HG03460 (cell line): Measurements from ENCODE around the gene AFAP1.

Experiments used
- ATAC-seq: cut with Tn5 transposase; IDR thresholded peaks from one replicate; pipeline ENCODE4 v1.9.1; 2021; ENCODE audit not compliant: unreplicated experiment

The AFAP1 gene

DNA sequence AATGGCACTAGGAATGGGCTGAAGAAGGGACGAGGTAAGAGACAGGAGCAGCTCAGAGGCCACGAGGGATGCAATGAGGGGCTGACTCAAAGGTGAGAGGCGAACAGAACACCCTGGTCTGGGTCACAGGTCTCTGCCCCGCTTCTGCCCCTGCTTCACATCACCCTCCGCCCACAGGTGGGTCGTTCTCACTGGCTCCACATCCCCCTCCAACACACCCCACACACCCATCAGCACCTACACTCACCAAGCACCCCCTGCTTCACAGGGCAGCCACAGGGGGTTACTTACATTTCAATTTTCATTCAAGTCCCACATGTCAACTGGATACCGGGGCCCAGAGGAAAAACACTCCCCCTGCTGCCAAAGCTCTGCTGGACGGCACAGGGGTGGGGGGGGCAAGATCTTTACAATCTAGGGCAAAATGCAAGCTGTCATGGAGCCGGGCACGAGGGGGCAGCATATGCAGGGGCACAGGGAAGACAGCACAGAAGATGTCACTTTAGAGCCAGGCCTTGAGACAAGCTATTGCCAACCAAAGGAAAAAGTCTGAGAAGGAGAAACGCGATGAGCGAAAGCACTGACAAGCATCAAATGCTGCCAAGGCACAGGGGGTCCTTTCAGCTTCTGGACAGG lies 94.0 kb downstream of the AFAP1 start:
- ATAC-seq = no peak

DNA sequence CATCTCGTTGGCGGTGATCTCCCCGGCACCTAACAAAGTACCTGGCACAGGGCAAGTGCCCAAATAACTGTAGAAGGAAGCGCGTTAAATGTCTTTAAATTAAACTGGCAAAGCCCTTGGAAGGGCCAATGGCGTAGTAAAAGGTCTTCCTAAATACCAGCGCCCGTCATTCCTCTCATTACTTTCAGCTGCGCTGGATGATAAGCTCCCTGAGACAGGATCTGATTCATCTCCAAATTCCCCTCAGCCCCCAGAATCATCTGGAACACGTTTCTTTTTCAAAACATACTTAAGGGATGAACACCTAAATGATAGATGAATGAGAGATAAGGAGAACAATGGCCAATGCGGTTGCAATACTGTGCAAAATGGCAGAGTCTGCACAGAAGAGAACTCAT lies 95.1 kb downstream of the AFAP1 start:
- no peak for ATAC-seq

DNA sequence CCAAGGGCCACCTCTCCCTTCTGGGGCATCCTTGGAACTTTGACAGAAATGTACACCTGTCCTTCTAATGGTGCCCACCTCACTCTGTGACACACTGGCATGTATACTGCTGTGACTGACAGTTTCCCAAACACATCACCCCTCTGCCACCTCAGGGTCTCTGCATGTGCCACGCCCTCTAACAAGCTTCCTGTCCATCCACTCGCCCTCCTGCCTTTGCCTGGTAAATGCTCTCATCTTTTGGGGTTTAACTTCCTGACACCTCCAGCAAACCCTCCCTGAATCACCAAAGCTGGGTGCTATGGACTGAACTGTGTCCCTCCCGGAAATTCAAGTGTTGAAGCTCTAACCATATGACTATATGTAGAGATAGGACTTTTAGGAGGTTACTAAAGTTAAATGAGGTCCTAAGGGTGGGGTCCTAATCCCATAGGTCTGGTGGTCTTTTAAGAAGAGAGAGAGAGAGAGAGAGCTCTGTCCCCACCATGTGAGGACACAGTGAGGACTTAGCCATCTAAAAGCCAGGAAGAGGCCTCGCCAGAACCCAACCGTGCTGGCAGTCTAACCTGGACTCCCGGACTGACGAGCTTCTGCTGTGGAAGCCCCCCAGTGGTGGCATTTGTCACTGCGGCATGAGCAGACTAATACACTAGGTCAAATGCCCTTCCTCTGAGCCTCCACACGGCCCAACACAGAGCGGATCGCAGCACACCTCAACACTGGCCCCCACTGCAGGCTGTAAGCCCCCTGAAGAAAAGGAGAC lies 95.6 kb downstream of the AFAP1 start:
- no peak for ATAC-seq

DNA sequence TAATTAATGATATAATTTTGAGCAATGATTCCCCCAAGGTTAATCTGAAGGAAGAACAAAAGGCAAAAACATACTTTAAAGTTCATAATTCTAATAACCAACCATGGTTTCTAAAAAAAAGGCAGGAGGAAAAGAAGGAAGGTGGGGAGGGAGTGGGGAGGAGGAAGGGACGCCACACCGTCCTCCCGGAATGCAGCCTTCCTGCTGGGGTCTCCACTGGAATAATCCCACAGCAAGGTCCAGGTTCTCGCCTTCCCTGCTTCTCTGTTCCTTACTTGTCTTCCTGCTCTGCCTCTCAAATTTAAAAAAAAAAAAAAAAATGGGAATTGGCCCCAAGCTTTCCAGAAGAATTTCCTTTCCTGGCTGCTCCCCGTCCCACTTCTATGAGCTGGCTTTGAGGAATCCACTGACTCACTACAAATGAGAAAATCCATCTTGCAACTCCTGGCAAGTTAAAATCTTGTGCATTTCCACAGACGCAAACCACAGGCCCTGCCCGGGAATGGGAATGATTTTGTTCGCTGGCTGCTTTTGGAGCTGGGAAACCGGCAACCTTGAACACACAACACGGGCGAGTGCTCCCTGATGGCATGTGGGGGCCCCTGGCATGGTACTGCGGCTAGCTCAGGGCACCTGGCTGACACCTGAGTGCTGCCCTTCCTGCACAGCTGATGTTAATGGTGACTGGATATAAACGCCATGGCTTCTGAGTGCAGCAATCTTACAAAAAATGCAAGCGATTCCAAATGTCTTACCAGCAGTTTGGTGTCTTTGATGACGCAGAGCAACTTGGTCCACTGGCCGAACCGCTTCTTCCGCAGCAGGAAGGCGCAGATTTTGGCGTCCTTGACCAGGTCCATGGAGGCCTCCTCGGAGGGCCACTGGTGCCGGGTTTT lies 97.0 kb downstream of the AFAP1 start:
- ATAC-seq = no peak

DNA sequence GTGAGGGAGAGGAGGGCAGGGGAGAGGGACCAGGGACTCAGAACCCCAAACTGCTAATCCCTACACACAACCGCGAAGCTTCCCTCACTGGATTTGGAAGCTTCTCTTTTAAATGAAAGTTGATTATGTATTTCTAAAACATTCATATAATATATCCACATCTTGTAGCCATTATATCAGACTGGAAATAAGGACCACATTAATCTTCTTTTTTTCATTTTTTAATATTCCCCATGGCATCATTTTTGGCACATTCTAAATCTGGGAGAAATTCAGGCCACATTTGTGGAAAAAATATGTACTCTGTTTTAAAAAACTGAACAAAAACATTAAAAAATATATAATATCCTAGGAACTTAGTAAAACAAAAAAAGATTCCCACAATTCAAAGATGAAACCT lies 97.8 kb downstream of the AFAP1 start:
- no peak for ATAC-seq

DNA sequence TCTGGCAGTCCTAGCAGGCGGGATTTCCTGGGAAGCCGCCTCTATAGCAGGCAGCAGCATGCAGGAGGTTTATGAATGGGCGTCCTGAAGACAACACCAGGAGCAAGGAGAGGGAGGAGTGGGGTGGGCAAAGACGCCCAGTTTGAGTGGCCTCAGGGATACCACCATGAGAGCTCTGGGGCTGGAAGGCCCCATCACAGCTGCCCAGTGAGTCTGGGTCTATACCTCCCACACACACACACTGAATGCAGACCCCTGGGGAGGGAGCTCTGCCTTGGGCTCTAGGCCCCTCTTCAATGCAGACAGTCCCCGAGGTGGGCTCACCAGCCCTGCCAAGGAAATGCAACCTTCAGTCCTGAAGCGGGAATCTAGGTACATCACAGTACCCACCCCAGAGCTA lies 98.6 kb downstream of the AFAP1 start:
- ATAC-seq = no peak

DNA sequence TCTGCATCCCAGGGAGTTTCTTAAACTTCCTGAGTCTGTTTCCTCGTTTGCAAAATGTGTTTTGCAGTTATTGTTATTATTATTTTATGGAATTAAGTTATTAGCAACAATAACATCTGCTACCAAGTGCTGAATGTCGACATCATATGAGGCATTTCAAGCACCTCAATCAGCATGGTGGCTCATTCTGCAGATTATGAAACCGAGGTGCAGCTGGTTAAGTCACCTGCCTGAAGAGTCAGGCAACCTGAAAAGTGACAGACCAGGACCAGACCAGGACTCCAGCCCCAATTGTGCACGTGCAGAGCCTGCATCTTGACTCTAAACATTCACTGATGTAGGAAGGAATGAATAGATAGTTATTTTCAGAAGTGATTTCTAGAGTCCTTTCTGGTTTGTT lies 99.8 kb downstream of the AFAP1 start:
- ATAC-seq = no peak

DNA sequence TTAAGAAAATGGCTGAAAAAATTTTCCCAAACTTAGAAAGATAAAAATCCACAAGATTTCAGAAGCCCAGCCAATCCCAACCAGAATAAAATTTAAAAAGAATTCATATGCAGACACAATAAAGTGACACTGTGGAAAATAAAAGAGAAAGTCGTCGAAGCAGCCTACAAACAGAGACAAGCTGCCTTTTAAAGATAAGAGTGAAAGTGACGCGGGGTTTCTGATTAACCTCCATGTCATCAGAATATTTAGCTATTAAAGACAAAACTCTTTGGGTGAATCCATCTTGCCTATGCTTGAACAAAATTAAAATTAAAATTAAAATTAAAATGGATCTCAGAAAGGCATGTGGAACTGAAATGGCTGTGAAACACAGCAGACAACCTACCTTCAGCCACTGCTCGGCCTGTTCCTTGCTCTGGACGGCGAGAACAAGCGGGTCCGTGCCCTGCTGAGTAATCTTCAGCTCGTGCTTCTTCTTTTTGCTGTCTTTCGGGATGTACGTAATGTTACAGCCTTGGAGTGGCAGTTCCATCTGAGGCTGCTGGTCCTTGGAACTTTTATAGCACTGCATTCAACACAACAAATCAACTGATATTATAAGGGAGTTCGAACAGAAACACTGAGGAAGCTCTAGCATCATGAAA lies 101.4 kb downstream of the AFAP1 start:
- ATAC-seq = no peak

DNA sequence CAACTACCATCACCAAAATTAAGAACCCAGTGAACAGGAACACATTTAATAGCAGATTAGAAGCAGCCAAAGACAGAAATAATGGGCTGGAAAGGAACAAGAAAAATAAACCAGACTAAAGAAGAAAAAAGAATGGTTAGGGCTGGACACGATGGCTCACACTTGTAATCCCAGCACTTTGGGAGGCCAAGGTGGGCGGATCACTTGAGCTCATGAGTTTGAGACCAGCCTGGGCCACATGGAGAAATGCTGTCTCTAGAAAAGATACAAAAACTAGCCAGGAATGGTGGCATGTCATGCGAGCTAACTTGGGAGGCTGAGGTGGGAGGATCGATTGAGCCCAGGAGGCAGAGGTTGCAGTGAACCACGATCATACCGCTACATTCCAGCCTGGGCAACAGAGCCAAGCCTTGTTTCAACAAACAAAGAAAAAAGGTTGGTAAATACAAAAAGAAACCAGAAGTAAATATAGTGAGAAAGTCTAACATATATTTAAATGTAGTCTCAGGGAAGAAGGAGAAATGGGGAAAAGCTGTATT lies 102.0 kb downstream of the AFAP1 start:
- ATAC-seq = no peak

DNA sequence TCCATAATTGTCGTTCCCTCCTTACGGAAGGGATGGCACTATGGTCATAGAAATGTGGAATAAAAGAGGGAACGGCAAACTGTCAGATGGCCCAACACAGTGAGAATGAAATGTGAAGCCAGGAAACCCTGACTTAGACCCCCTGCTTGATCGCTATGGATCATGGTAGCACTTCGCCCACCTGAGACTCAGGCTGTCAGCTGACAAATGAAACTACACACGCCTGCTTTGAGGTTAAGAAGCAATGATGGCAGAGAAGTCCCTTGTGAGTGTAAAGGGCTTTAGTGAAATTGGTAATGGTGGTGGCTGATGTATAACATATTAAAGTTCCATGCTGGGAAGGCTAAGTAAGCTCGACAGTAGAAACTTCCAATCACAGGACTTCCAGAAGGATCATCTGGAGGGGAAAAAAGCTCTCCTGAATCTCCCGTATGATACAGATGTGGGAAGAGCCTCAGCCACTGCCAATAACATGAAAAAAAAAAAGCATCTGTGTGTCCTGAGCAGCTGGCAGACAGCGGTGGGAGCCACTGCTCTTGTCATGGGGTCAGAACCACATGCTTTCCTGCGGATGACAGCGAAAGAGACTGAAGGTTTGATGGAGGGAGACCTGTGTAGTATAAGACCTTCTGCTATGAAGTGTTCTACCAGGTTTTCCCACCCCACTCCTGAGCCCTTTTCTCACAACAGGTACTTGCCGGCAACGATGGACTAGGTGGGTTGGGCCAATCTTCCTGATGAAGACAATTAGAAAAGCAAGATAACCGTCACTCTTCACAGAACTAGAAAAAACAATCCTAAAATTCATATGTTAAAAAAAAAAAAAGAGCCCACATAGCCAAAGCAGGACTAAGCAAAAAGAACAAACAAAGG lies 107.6 kb downstream of the AFAP1 start:
- no peak for ATAC-seq

DNA sequence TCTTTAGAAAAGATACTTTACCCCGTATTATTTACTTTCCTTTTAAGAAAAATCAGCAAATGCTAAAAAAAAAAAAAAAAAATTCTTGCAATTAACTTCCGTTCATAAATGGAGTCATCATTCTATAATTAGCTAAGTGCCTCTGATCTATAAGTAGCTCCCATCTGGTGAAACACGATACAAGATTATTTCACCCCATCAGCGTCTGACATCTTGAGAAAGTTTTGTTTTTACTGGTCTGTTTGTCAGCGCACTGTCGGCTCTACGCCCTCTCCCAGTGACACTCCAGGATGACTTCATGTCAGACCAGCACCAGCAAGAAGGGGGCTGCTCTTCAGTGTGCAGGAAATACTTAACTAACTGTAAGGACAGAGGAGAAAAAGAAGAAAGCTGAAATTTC lies 108.3 kb downstream of the AFAP1 start:
- ATAC-seq = no peak

DNA sequence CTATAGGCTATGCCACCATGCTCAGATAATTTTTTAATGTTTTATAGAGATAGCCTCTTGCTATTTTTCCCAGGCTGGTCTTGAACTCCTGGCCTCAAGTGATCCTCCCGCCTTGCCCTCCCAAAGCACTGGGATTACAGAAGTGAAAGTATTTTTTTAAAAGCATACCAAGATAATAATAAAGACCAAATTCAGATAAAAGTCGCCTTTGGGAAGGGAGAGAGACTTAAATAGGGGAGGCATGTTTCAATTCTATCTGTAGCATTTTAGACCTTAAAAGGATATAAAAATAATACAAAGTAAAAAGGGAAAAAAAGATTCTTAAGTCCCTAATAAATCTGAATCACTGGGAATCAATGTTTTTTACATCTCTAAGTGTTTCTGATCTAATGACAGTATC lies 108.9 kb downstream of the AFAP1 start:
- ATAC-seq = no peak

DNA sequence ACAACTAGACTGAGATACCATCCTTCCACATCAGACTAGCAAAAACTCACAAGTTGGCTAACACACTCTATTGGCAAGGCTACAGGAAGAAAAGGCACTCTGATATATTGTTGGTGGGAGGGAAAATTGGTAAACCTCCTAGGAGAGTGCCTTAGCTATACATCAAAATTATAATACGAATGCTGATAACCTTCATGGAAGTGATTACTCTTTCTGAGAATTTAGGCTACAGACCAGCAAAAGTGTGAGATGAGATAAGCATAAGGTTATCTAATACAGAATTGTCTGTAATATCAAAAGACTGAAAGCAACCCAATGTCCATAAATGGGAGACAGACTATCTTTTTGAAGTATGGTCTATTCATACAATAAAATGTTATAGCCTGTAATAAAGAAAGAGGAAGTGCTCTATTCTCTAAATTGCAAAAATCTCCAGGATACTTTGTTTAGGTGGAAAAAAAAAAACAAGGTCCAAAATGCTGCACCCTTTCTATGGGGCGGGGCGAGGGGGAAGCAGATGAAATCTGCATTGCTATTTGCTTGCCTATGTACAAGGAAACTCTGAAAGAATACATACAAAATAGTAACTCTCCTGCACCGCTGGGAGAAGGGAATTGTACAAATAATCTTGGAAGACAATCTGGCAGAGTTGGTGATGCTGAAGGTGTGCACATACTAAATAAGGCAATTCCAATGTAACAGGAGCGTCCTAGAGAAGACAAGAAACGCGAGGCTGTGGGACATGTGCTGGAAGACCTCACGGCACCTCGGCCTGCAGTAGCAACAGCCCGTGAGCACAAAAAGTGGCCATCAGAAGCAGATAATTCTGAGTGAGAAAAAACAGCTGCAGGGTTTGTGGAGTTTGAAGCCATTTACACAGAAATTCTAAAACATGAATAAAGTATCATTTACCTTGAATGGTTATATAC lies 109.7 kb downstream of the AFAP1 start:
- ATAC-seq = no peak

DNA sequence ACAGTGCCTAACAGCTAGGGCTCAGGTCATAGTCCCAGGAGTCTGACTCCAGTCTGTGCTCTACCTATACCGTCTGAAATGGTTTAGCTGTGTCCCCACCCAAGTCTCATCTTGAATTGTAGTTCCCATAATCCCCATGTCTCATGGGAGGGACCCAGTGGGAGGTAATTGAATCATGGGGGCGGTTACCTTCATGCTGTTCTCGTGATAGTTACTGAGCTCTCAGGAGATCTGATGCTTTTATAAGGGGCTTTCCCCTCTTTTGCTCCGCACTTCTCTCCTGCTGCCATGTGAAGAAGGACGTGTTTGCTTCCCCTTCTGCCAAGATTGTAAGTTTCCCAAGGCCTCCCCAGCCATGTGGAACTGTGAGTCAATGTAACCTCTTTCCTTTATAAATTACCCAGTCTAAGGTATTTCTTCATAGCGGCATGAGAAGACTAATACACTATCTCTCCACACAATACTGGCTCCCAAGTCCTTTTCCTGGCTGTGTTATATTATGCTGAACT lies 110.8 kb downstream of the AFAP1 start:
- no peak for ATAC-seq

DNA sequence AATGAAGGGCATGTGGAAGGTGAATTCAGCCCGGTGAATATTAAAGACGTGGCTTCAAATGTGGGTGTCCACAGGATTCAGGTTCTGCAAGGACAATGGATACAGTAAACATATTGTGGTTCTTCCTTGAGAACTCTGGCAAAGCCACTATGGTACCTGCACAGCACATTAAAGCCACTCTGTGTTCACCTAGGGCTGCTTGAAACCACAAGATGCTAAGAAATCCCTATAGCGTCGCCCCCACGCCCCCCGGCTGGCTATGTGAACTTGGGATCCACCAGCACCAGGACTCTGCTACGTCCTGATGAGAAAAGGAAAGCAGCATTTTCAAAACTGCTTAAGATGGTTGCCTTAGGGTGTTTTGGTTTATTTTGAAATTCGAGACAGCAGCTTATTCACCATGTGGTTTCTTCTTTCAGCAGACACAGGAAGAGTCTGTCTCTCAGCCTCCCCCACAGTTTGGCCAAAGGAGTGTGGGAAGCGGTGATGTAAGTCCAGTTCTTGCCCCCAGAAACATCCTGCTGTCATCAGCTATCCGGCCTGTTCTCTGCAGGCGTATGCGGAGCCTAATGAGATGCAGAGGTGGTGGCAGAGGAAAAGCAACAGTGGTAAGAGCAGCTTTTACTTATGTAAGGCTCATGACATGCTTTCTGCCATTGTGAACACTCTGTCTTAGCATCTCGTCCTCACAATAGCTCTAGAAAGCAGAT lies 111.5 kb downstream of the AFAP1 start:
- no peak for ATAC-seq

DNA sequence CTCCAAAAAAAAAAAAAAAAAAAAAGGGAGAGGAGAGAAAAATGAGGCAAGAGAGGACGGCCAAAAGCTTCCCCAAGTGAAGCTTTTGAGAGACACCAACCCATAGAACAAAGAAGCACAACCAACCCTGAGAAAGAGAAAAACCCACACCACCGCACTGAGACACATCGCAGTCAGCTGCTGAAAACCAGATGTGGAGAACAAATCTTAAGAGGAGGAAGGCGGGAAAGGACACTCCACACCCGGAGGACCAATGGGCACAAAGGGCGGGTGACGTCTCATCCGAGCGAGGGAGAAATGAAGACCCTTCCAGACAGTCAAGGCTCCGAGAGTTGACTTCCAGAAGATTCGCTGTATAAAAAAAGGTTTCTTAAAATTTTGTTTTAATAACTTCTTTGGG lies 112.1 kb downstream of the AFAP1 start:
- ATAC-seq = no peak

DNA sequence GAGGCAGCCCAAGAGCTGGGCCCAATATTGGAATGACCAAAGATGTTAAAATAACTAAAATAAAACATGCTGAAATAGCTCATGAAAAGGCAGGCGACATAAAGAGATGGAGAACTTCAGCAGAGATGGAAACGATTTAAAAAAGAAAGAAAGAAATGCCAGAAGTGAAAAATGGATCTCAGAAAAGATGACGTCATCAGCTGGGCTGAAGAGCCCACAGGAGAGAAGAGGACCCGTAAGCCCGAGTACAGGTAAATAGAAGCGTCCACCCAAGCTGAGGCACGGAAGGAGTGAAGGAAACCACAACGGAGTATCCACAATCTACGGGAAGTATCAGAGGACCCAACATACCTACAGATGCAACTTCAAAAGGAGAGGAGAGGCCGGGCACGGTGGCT lies 112.8 kb downstream of the AFAP1 start:
- ATAC-seq = no peak

DNA sequence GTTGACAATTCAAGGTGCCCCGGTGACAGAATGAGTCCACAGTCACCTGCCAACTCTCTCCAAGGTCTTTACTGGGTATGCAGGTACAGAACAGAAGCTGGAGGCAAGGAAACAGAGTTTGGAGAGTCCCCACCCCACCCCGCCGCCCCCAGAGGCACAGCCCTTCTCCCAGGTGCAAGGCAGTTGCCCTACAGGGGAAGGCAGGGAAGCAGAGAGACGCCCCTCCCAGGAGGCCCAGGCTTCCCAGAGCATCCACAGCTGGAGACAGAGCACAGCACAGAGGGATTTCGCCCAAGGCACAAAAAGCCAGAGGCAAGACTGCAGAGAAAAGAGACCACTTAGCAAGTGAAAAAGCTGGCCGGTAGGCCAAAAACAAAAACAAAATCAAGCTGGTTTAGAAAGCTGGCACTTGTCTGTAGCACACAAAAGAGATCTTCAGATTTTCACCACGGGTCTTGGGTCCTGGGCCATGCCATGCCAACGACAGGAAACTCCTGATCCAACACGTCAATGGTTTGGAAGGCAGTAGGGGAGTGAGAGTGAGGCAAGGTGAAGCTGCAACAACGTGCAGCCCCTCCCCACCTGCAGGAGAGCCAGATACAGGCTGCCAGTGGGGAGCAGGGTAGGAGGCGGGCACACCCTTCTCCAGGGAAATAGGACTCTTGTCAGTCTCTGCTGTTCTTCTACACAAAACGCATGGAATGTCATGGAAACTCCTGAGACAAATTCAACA lies 113.3 kb downstream of the AFAP1 start:
- ATAC-seq = no peak
